Osteoblast (primary cell): ENCODE data around the gene SCGN. TPM values are rescaled to one million over a fixed set of nuclear protein-coding genes. Genes with fewer than 3 reads are reported as not detected.
A peak's percentile ranks its signal among the peaks of the same experiment; 100 is the strongest.

Source experiments
- DNase-seq: peaks from one replicate; pipeline ENCODE4 v3.0.0; 2011; ENCODE audit warnings: low spot score, mixed read lengths; ENCODE audit not compliant: insufficient read length; ENCODE audit errors: missing footprints
- H2AFZ ChIP-seq: 2 replicates; pipeline ENCODE4 v1.6.0; 2011; ENCODE audit warnings: mild to moderate bottlenecking, low read length
- H3K27ac ChIP-seq: 2 replicates; pipeline ENCODE4 v1.5.1; 2011; ENCODE audit warnings: mild to moderate bottlenecking, low read depth, low read length, moderate library complexity
- H3K27me3 ChIP-seq: 2 replicates; pipeline ENCODE4 v1.6.0; 2012; ENCODE audit warnings: mild to moderate bottlenecking, control low read depth, inconsistent platforms, low read length, moderate library complexity; ENCODE audit not compliant: insufficient read depth
- H3K36me3 ChIP-seq: 2 replicates; pipeline ENCODE4 v1.5.1; 2011; ENCODE audit warnings: mild to moderate bottlenecking, low read length, control low read depth, moderate library complexity; ENCODE audit not compliant: insufficient read depth
- H3K4me1 ChIP-seq: 2 replicates; pipeline ENCODE4 v1.5.1; 2011; ENCODE audit warnings: mild to moderate bottlenecking, low read length, control low read depth, moderate library complexity; ENCODE audit not compliant: insufficient read depth
- H3K4me2 ChIP-seq: 2 replicates; pipeline ENCODE4 v1.6.0; 2011; ENCODE audit warnings: mild to moderate bottlenecking, low read length; ENCODE audit not compliant: insufficient read depth
- H3K4me3 ChIP-seq: fragments of 200-600 bp; sonication (generic); 3 replicates; pipeline ENCODE4 v1.5.1; 2012; ENCODE audit warnings: mild to moderate bottlenecking, low read length, inconsistent platforms; ENCODE audit not compliant: insufficient read depth
- H3K79me2 ChIP-seq: 2 replicates; pipeline ENCODE4 v1.6.0; 2012; ENCODE audit warnings: mild to moderate bottlenecking, low read length, control low read depth, inconsistent platforms; ENCODE audit not compliant: insufficient read depth
- H3K9me3 ChIP-seq: 2 replicates; pipeline ENCODE4 v1.5.1; 2011; ENCODE audit warnings: low read depth, low read length, control low read depth
- H4K20me1 ChIP-seq: 2 replicates; pipeline ENCODE4 v1.6.0; 2012; ENCODE audit warnings: mild to moderate bottlenecking, low read length, control low read depth; ENCODE audit not compliant: insufficient read depth
- total RNA-seq: library from RNA; depleted of rRNA; stranded (reverse); fragments of >200 nt; gene quantifications from 2 replicates; pipeline ENCODE4 v1.2.3, GENCODE V29; 2012
- TF ChIP-seq, protein P1 (sequence below): IDR thresholded peaks from 2 replicates; pipeline ENCODE4 v1.5.1; 2011; ENCODE audit warnings: mild to moderate bottlenecking, low read depth, low read length, moderate library complexity; ENCODE audit errors: extremely low read depth

SCGN gene
- total RNA-seq, 1 donor: not detected

DNA sequence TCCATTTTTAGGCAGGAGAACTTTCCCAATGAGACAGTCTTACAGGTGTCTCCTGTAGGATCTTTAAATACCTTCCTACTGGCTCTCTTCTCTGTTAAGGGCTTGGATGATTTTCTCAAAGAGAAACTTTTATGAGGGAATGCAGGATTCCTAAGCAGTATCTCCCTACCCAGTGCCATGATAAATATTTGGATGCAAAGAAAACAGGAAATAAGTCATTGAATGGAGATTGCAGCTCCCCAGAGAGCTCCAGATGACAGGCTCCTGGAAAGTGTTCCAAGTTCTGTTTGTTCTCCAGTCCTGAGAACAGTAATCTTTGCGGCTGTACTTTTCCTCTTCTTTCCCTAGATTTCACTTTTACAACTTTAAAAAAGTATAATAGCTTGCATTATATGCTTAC lies 2.4 kb upstream of the SCGN start:
- Histone ChIP-seq H3K4me3 (no peak overlapping the region), H3K9me3 (no peaks in the 10 kb centered on the region), H2AFZ (no peak overlapping the region), H4K20me1 (no peaks in the 10 kb centered on the region), H3K4me1 (no peaks in the 10 kb centered on the region), H3K36me3 (no peaks in the 10 kb centered on the region), H3K27me3 (peaks cover 5% of the 10 kb centered on the region), H3K4me2 (no peak overlapping the region), H3K79me2 (no peaks in the 10 kb centered on the region), H3K27ac (no peak overlapping the region)
- TF ChIP-seq, protein P1, sequence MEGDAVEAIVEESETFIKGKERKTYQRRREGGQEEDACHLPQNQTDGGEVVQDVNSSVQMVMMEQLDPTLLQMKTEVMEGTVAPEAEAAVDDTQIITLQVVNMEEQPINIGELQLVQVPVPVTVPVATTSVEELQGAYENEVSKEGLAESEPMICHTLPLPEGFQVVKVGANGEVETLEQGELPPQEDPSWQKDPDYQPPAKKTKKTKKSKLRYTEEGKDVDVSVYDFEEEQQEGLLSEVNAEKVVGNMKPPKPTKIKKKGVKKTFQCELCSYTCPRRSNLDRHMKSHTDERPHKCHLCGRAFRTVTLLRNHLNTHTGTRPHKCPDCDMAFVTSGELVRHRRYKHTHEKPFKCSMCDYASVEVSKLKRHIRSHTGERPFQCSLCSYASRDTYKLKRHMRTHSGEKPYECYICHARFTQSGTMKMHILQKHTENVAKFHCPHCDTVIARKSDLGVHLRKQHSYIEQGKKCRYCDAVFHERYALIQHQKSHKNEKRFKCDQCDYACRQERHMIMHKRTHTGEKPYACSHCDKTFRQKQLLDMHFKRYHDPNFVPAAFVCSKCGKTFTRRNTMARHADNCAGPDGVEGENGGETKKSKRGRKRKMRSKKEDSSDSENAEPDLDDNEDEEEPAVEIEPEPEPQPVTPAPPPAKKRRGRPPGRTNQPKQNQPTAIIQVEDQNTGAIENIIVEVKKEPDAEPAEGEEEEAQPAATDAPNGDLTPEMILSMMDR: no peak
- DNase-seq: peak; percentile 50

DNA sequence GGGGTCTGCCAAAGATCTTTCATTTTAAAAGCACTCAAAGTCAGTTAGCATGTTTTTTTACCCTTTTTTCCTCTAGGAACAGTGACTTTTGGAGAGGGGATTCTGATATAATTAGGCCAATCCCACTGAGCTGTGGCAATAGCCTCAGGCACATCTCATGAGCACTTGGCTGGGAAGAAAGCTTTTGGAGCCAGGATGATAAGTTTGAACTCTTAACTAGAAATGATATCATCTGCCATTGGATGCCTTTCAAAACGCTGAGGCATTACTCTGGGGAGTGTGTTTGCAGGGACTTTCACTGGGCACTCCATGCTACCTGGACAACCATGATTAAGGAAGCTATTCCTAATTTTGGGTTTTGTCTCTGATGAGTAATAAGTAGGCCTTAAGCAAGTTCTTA lies 3.7 kb downstream of the SCGN start:
- no peak overlapping the region for H3K4me2 ChIP-seq
- H3K27me3 ChIP-seq: peaks cover 5% of the 10 kb centered on the region
- no peaks in the 10 kb centered on the region for H3K4me1 ChIP-seq
- H3K4me3 ChIP-seq: no peak overlapping the region
- no peaks in the 10 kb centered on the region for H3K9me3 ChIP-seq
- TF ChIP-seq, protein P1: no peak
- H4K20me1 ChIP-seq: no peaks in the 10 kb centered on the region
- H3K36me3 ChIP-seq: no peaks in the 10 kb centered on the region
- no peak overlapping the region for H2AFZ ChIP-seq
- H3K27ac ChIP-seq: no peak overlapping the region
- no peak for DNase-seq
- no peaks in the 10 kb centered on the region for H3K79me2 ChIP-seq

GRCh38 chr6:25659633-25660368 lies 7.8 kb downstream of the SCGN start:
- Histone ChIP-seq H3K79me2 (no peaks in the 10 kb centered on the region), H2AFZ (no peak overlapping the region), H3K9me3 (no peaks in the 10 kb centered on the region), H3K36me3 (no peaks in the 10 kb centered on the region), H3K4me3 (no peak overlapping the region), H3K4me2 (no peak overlapping the region), H3K4me1 (no peaks in the 10 kb centered on the region), H4K20me1 (no peaks in the 10 kb centered on the region), H3K27me3 (no peaks in the 10 kb centered on the region), H3K27ac (no peak overlapping the region)
- TF ChIP-seq, protein P1: no peak
- no peak for DNase-seq

GRCh38 chr6:25660512-25660911 lies 8.5 kb downstream of the SCGN start:
- Histone ChIP-seq H2AFZ (no peak overlapping the region), H3K9me3 (no peaks in the 10 kb centered on the region), H3K4me3 (no peak overlapping the region), H3K36me3 (no peaks in the 10 kb centered on the region), H3K4me2 (no peak overlapping the region), H3K27ac (no peak overlapping the region), H3K27me3 (no peaks in the 10 kb centered on the region), H3K79me2 (no peaks in the 10 kb centered on the region), H3K4me1 (no peaks in the 10 kb centered on the region), H4K20me1 (no peaks in the 10 kb centered on the region)
- DNase-seq: peak; percentile 65
- TF ChIP-seq, protein P1: no peak
